HFFc6 (cell line): Measurements from ENCODE around the gene B3GAT3. TPM values are rescaled to one million over a fixed set of nuclear protein-coding genes. Genes with fewer than 3 reads are reported as not detected.

Source experiments
- DNase-seq: peaks from one replicate; pipeline ENCODE4 v3.0.0-alpha.2; 2018
- H3K27ac Mint-ChIP-seq: 2 replicates; pipeline ENCODE4 v1.8.0; 2020; ENCODE audit warnings: mild to moderate bottlenecking, mixed read lengths
- H3K27me3 Mint-ChIP-seq: 2 replicates; pipeline ENCODE4 v1.8.0; 2021; ENCODE audit warnings: mild to moderate bottlenecking, moderate library complexity, mixed read lengths; ENCODE audit not compliant: insufficient read depth
- H3K36me3 Mint-ChIP-seq: 2 replicates; pipeline ENCODE4 v1.8.0; 2021; ENCODE audit warnings: low read depth, mixed read lengths
- H3K4me1 Mint-ChIP-seq: 2 replicates; pipeline ENCODE4 v1.8.0; 2020; ENCODE audit warnings: low read depth, mixed read lengths
- H3K4me3 Mint-ChIP-seq: 2 replicates; pipeline ENCODE4 v1.8.0; 2020; ENCODE audit warnings: mild to moderate bottlenecking, moderate library complexity, mixed read lengths
- H3K9me3 Mint-ChIP-seq: 2 replicates; pipeline ENCODE4 v1.8.0; 2020; ENCODE audit warnings: mild to moderate bottlenecking, mixed read lengths
- total RNA-seq, 6 experiments: library from RNA; stranded (reverse); fragmentation: NEBNext Ultra II Directional; extraction: Animal tissue kit (Norgen Biotek cat#: 25700); gene quantifications; 2 replicates in 1 of 6; 3 replicates in 5 of 6; pipeline ENCODE4 v1.2.3, GENCODE V29; 2021
- TF ChIP-seq, protein P1 (sequence below): fragments of 200-600 bp; sonication (generic); IDR thresholded peaks from 2 replicates; pipeline ENCODE4 v1.5.0; 2021; ENCODE audit warnings: antibody characterized with exemption, mild to moderate bottlenecking

Gene B3GAT3
- total RNA-seq, 6 experiments from 2014 or later = 57.9 to 93.2 (median 63.0) TPM

DNA sequence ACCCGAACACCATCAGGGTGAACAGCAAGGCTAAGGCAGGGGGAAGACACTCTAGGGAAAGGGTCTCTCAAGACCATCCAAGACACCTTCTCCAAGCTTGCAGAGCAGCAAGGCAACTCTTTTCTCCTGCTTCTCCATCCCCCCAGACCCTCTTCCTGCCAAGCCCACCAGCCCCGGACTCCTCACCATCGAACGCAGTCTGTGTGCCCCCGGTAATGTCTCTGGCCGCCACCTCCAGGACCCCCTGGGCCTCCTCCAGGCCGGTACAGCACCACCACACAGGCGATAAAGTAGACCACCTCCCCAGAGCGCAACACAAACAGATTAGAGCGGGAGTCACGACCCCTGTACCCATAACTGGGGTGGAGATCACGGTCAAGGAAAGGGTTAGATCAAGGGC, 13.0 kb downstream of the B3GAT3 start:
- H3K4me3 Mint-ChIP-seq = no peak overlapping the region
- H3K27me3 Mint-ChIP-seq = peaks cover 5% of the 10 kb centered on the region
- TF ChIP-seq, protein P1, sequence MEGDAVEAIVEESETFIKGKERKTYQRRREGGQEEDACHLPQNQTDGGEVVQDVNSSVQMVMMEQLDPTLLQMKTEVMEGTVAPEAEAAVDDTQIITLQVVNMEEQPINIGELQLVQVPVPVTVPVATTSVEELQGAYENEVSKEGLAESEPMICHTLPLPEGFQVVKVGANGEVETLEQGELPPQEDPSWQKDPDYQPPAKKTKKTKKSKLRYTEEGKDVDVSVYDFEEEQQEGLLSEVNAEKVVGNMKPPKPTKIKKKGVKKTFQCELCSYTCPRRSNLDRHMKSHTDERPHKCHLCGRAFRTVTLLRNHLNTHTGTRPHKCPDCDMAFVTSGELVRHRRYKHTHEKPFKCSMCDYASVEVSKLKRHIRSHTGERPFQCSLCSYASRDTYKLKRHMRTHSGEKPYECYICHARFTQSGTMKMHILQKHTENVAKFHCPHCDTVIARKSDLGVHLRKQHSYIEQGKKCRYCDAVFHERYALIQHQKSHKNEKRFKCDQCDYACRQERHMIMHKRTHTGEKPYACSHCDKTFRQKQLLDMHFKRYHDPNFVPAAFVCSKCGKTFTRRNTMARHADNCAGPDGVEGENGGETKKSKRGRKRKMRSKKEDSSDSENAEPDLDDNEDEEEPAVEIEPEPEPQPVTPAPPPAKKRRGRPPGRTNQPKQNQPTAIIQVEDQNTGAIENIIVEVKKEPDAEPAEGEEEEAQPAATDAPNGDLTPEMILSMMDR = no peak

DNA sequence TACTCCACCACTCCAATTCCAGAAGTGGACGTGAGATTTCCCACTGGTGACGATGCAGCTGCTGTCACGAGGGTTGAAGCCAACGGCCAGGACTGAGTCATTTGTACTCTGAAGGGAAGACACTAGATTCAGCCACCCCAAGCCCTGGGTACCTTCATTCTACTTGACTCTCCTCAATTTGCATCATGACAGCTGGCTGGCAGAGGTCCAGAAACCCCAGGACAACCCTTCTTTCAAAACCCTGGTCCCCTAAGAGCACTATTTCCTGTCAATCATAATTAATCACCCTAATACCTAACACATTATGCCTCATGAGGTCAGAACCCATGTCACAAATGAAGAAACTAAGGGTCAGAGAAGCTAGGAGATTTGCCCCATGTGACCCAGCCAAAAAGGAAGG, 14.1 kb downstream of the B3GAT3 start:
- Mint-ChIP-seq H3K4me1 (peaks cover 19% of the 10 kb centered on the region), H3K9me3 (no peaks in the 10 kb centered on the region), H3K36me3 (peaks cover 28% of the 10 kb centered on the region), H3K27me3 (peaks cover 5% of the 10 kb centered on the region), H3K4me3 (no peak overlapping the region), H3K27ac (no peak overlapping the region)
- no peak for DNase-seq
- TF ChIP-seq, protein P1 = no peak

More for the DNA sequence above, 13.0 kb downstream of the B3GAT3 start:
- Mint-ChIP-seq H3K4me1 (peaks cover 12% of the 10 kb centered on the region), H3K36me3 (peaks cover 21% of the 10 kb centered on the region), H3K9me3 (no peaks in the 10 kb centered on the region), H3K27ac (no peak overlapping the region)
- no peak for DNase-seq

DNA sequence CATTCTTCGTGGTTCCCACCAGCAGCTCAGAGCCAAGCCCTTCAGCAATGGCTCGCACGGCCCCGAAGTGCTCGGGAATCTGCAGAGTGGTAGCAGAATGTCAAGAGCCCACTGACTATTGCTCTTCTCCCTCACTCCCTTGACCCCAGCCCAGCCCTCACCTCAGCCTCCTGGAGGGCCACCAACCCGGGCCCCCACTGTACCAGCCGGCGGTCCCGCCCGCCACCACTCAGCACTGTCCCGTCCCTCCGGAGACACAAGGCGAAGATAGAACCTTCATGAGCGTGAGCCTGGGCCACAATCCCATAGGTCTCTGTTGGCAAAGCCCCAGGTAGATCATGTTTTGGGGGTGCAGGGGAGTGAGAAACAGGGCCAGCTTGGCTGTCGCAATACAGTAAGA, 15.9 kb downstream of the B3GAT3 start:
- DNase-seq = no peak
- peaks cover 4% of the 10 kb centered on the region for H3K27me3 Mint-ChIP-seq
- peaks cover 26% of the 10 kb centered on the region for H3K36me3 Mint-ChIP-seq
- TF ChIP-seq, protein P1 = no peak
- peaks cover 13% of the 10 kb centered on the region; the same call in 1 of the 2 replicates for H3K4me1 Mint-ChIP-seq
- H3K27ac Mint-ChIP-seq = no peak overlapping the region
- H3K4me3 Mint-ChIP-seq = no peak overlapping the region
- no peaks in the 10 kb centered on the region for H3K9me3 Mint-ChIP-seq

DNA sequence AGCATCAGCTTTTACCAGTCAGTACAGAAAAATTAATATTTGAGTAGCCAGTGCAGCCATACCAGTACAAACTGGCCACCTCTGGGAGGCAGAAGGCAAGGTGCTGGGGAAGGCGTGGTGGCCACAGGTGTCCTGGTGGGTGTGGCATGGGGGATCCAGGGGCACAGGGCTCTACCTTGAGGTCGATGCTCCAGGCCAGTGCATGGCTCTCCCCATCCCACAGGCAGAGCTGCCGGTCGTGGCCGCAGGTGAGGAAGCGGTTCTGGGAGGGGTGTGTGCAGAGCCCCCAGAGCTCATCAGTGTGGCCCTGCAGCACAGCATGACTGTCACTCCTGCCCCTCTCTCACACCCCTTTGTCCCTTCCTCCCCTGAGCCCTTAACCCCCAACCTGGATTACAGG, 16.3 kb downstream of the B3GAT3 start:
- H3K36me3 Mint-ChIP-seq = peaks cover 30% of the 10 kb centered on the region
- H3K4me1 Mint-ChIP-seq = peaks cover 13% of the 10 kb centered on the region; the same call in 1 of the 2 replicates
- TF ChIP-seq, protein P1 = no peak
- H3K4me3 Mint-ChIP-seq = no peak overlapping the region
- no peak for DNase-seq
- no peak overlapping the region for H3K27ac Mint-ChIP-seq
- H3K27me3 Mint-ChIP-seq = peaks cover 4% of the 10 kb centered on the region
- no peaks in the 10 kb centered on the region for H3K9me3 Mint-ChIP-seq

DNA sequence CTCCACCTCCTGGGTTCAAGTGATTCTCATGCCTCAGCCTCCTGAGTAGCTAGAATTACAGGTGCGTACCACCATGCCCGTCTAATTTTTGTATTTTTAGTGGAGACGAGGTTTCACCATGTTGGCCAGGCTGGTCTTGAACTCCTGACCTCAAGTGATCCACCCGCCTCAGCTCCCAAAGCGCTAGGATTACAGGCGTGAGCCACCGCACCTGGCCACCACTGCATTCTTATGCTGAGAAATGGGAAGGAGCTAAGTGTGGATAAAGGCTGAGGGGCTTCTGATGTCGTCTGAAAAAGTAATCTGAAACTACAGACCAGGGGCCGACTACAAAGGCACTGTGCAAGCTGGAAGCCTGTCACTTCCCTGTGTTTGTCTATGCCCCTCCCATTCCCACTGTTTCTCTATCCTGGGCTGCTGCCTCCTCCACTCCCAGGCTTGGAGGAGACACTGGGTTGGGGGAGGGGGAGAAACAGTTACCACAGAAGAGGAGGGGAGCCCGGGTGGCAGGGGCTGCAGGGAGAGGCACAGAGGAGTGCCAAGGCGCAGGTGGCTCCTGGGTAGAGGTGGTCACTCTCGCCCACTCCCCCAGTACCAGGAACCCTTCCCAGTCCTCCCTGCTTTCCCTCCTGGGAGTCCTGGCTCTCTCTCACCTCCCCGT, 17.2 kb downstream of the B3GAT3 start:
- Mint-ChIP-seq H3K27ac (no peak overlapping the region), H3K9me3 (no peaks in the 10 kb centered on the region), H3K36me3 (peaks cover 33% of the 10 kb centered on the region), H3K27me3 (peaks cover 6% of the 10 kb centered on the region), H3K4me1 (peaks cover 21% of the 10 kb centered on the region), H3K4me3 (no peak overlapping the region)
- no peak for DNase-seq
- TF ChIP-seq, protein P1 = no peak
